ENCODE measurements around the gene CSRNP3. TPM values are rescaled to one million over a fixed set of nuclear protein-coding genes. Genes with fewer than 3 reads are reported as not detected.

CSRNP3 gene
- total RNA-seq, 6 experiments from 2014 or later = 0.25 to 2.0 (median 1.0) TPM

GRCh38 chr2:165706960-165707487, 237.5 kb downstream of the CSRNP3 start:
- intact Hi-C loops (cut with DNase I) = loop anchor here in 1 of 2 donors (10.0 kb wide), 1 partner anchor 302 kb away; no protein-coding TSS in a partner anchor
- no peak for DNase-seq
- no peaks in the 10 kb centered on the region for H3K9me3 ChIP-seq
- no peaks in the 10 kb centered on the region for H3K4me1 ChIP-seq
- no peak for TF ChIP-seq CTCF (IDR thresholded peaks at IDR 0.05)
- TF ChIP-seq POLR2A (IDR thresholded peaks at IDR 0.05) = no peak
- 64% methylated on average over 3 of the region's 3 CpGs for WGBS (ENCODE audit: insufficient coverage, low coverage, low lambda C conversion rate, missing lambda C conversion rate)
- H3K27me3 ChIP-seq = no peaks in the 10 kb centered on the region
- no peak overlapping the region for H3K4me3 ChIP-seq
- H3K27ac ChIP-seq = no peak overlapping the region
- no peak for ATAC-seq
- H3K36me3 ChIP-seq = no peaks in the 10 kb centered on the region

GRCh38 chr2:165716091-165716490, 246.6 kb downstream of the CSRNP3 start:
- ATAC-seq = no peak
- no peak overlapping the region for H3K4me3 ChIP-seq
- WGBS (ENCODE audit: insufficient coverage, low coverage, low lambda C conversion rate, missing lambda C conversion rate) = 65% methylated on average over 1 of the region's 1 CpG
- H3K27me3 ChIP-seq = no peaks in the 10 kb centered on the region
- TF ChIP-seq POLR2A (IDR thresholded peaks at IDR 0.05) = no peak
- TF ChIP-seq CTCF (IDR thresholded peaks at IDR 0.05) = no peak
- H3K9me3 ChIP-seq = no peaks in the 10 kb centered on the region
- no peak overlapping the region for H3K27ac ChIP-seq
- DNase-seq = no peak
- H3K36me3 ChIP-seq = no peaks in the 10 kb centered on the region
- intact Hi-C loops (cut with DNase I) = no loop called here
- no peaks in the 10 kb centered on the region for H3K4me1 ChIP-seq

GRCh38 chr2:165718610-165719210, 249.2 kb downstream of the CSRNP3 start:
- WGBS (ENCODE audit: insufficient coverage, low coverage, low lambda C conversion rate, missing lambda C conversion rate) = 9% methylated on average over 1 of the region's 1 CpG
- Histone ChIP-seq H3K36me3 (no peaks in the 10 kb centered on the region), H3K27me3 (no peaks in the 10 kb centered on the region), H3K4me1 (no peaks in the 10 kb centered on the region), H3K4me3 (no peak overlapping the region), H3K9me3 (no peaks in the 10 kb centered on the region), H3K27ac (no peak overlapping the region)
- no peak for DNase-seq
- intact Hi-C loops (cut with DNase I) = no loop called here
- no peak for ATAC-seq
- TF ChIP-seq CTCF (IDR thresholded peaks at IDR 0.05) (no peak), POLR2A (IDR thresholded peaks at IDR 0.05) (no peak)

GRCh38 chr2:165720511-165720910, 251.0 kb downstream of the CSRNP3 start:
- ATAC-seq = no peak

More at GRCh38 chr2:165720511-165720910, 251.0 kb downstream of the CSRNP3 start:
- intact Hi-C loops (cut with DNase I) = no loop called here
- DNase-seq = no peak
- Histone ChIP-seq H3K27me3 (no peaks in the 10 kb centered on the region), H3K4me1 (no peaks in the 10 kb centered on the region), H3K9me3 (no peaks in the 10 kb centered on the region), H3K4me3 (no peak overlapping the region), H3K36me3 (no peaks in the 10 kb centered on the region), H3K27ac (no peak overlapping the region)
- no peak for TF ChIP-seq POLR2A (IDR thresholded peaks at IDR 0.05)
- no peak for TF ChIP-seq CTCF (IDR thresholded peaks at IDR 0.05)

All from right lobe of liver (tissue), 6 donors.